22Rv1 (cell line): ENCODE results near the gene DRICH1.
"Not testable (repeated sequence)": the region's sequence is repeated elsewhere in the genome, so short reads cannot be mapped to it uniquely, and the experiment has no call there.

Experiments used
- H3K27ac ChIP-seq: fragments of 450-650 bp; 2 replicates; pipeline ENCODE4 v1.5.1; 2017
- CTCF ChIP-seq: fragments of 450-650 bp; IDR thresholded peaks from 2 replicates; pipeline ENCODE4 v1.5.1; 2017; ENCODE audit warnings: mild to moderate bottlenecking
- ZFX ChIP-seq: fragments of 450-650 bp; IDR thresholded peaks from 2 replicates; pipeline ENCODE4 v1.6.1; 2017; ENCODE audit warnings: antibody characterized with exemption, borderline replicate concordance

The DRICH1 gene

GRCh38 chr22:23627401-23628055 is 4.6 kb downstream of the DRICH1 start:
- peak; percentile 32 for TF ChIP-seq CTCF
- H3K27ac ChIP-seq, result not testable (repeated sequence)

GRCh38 chr22:23626286-23626975 is 5.7 kb downstream of the DRICH1 start:
- TF ChIP-seq ZFX, result no peak
- TF ChIP-seq CTCF, result no peak
- no peak overlapping the region for H3K27ac ChIP-seq

GRCh38 chr22:23622634-23623033 is 9.5 kb downstream of the DRICH1 start:
- H3K27ac ChIP-seq, result no peak overlapping the region
- TF ChIP-seq CTCF (no peak), ZFX (no peak)

- H3K27ac ChIP-seq, result not testable (repeated sequence)
These were observed 10.2 kb downstream of the DRICH1 start for GRCh38 chr22:23621916-23622315.

GRCh38 chr22:23621082-23621780 is 10.9 kb downstream of the DRICH1 start:
- TF ChIP-seq ZFX (no peak), CTCF (no peak)

GRCh38 chr22:23613193-23613972 is 18.7 kb downstream of the DRICH1 start:
- H3K27ac ChIP-seq, result no peak overlapping the region
- no peak for TF ChIP-seq CTCF
- no peak for TF ChIP-seq ZFX

More at GRCh38 chr22:23621082-23621780, 10.9 kb downstream of the DRICH1 start:
- H3K27ac ChIP-seq, result no peak overlapping the region

GRCh38 chr22:23609983-23610781 is 21.9 kb downstream of the DRICH1 start:
- H3K27ac ChIP-seq, result no peak overlapping the region
- TF ChIP-seq CTCF (no peak), ZFX (no peak)
